ENCODE data around the gene GRID1.
A peak's percentile ranks its signal among the peaks of the same experiment; 100 is the strongest.

Gene GRID1

GRCh38 chr10:86162036-86162435, 204.6 kb downstream of the GRID1 start:
- TF ChIP-seq CTCF (conservative IDR thresholded peaks at IDR 0.05) = no peak
- H3K27ac ChIP-seq = no peak overlapping the region

GRCh38 chr10:86160890-86161585, 205.6 kb downstream of the GRID1 start:
- no peak overlapping the region for H3K27ac ChIP-seq
- TF ChIP-seq CTCF (conservative IDR thresholded peaks at IDR 0.05) = no peak

GRCh38 chr10:86159797-86160196, 206.8 kb downstream of the GRID1 start:
- H3K27ac ChIP-seq = no peak overlapping the region
- no peak for TF ChIP-seq CTCF (conservative IDR thresholded peaks at IDR 0.05)

GRCh38 chr10:86155054-86155921, 211.3 kb downstream of the GRID1 start:
- H3K27ac ChIP-seq = no peak overlapping the region
- peak; percentile 11; the same call in 1 of the 2 replicates for TF ChIP-seq CTCF (conservative IDR thresholded peaks at IDR 0.05)

GRCh38 chr10:86153751-86154150, 212.8 kb downstream of the GRID1 start:
- TF ChIP-seq CTCF (conservative IDR thresholded peaks at IDR 0.05) = no peak

GRCh38 chr10:86152911-86153310, 213.7 kb downstream of the GRID1 start:
- H3K27ac ChIP-seq = no peak overlapping the region
- no peak for TF ChIP-seq CTCF (conservative IDR thresholded peaks at IDR 0.05)

More at GRCh38 chr10:86153751-86154150, 212.8 kb downstream of the GRID1 start:
- H3K27ac ChIP-seq = no peak overlapping the region

GRCh38 chr10:86152354-86152753, 214.2 kb downstream of the GRID1 start:
- no peak for TF ChIP-seq CTCF (conservative IDR thresholded peaks at IDR 0.05)
- no peak overlapping the region for H3K27ac ChIP-seq
